CMK (cell line): ENCODE results near the gene VPS37D.
"Not testable (repeated sequence)": the region's sequence is repeated elsewhere in the genome, so short reads cannot be mapped to it uniquely, and the experiment has no call there.

Experiments
- DNase-seq: peaks from one replicate; pipeline ENCODE4 v3.0.0-alpha.2; 2010; ENCODE audit warnings: low read depth

VPS37D gene

GRCh38 chr7:73667344-73668102 is at the start of gene VPS37D:
VPS37D (plus strand) TSS chr7:73667831; CDS start chr7:73667959, 128 bp downstream.
- peak; percentile 43 for DNase-seq

GRCh38 chr7:73618538-73618937 is 49.1 kb upstream of the VPS37D start:
- no peak for DNase-seq

- DNase-seq = not testable (repeated sequence)
Measured at GRCh38 chr7:73619394-73619793, 48.2 kb upstream of the VPS37D start.

- DNase-seq = no peak
Measured at GRCh38 chr7:73621168-73622063, 46.2 kb upstream of the VPS37D start.

GRCh38 chr7:73622527-73622908 is 45.1 kb upstream of the VPS37D start:
- no peak for DNase-seq

GRCh38 chr7:73622909-73623797 is 44.5 kb upstream of the VPS37D start:
- no peak for DNase-seq

- DNase-seq = no peak
Measured at GRCh38 chr7:73623798-73624668, 43.6 kb upstream of the VPS37D start, which contains the start of gene MLXIPL. MLXIPL (minus strand) TSS chr7:73624522; CDS start chr7:73624492, 30 bp downstream.

- no peak for DNase-seq
Measured at GRCh38 chr7:73624669-73625001, 43.0 kb upstream of the VPS37D start.

- DNase-seq = no peak
Measured at GRCh38 chr7:73625276-73625675, 42.4 kb upstream of the VPS37D start.

- no peak for DNase-seq
Measured at GRCh38 chr7:73626814-73627213, 40.8 kb upstream of the VPS37D start.

GRCh38 chr7:73628504-73628903 is 39.1 kb upstream of the VPS37D start:
- no peak for DNase-seq

- no peak for DNase-seq
Measured at GRCh38 chr7:73631558-73631957, 36.1 kb upstream of the VPS37D start.

- no peak for DNase-seq
Measured at GRCh38 chr7:73633323-73633722, 34.3 kb upstream of the VPS37D start.

GRCh38 chr7:73633844-73634243 is 33.8 kb upstream of the VPS37D start:
- no peak for DNase-seq

GRCh38 chr7:73635428-73636200 is 32.0 kb upstream of the VPS37D start:
- no peak for DNase-seq

GRCh38 chr7:73638911-73639310 is 28.7 kb upstream of the VPS37D start:
- DNase-seq = no peak

GRCh38 chr7:73642834-73643233 is 24.8 kb upstream of the VPS37D start:
- no peak for DNase-seq

GRCh38 chr7:73644688-73645286 is 22.8 kb upstream of the VPS37D start:
- DNase-seq = no peak

- DNase-seq = no peak
Measured at GRCh38 chr7:73645643-73646174, 21.9 kb upstream of the VPS37D start.
